Progenitor cell of endocrine pancreas (in vitro differentiated cells): Measurements from ENCODE around the gene TNFSF4. TPM values are rescaled to one million over a fixed set of nuclear protein-coding genes. Genes with fewer than 3 reads are reported as not detected.

Source experiments
- DNase-seq: peaks from one replicate; pipeline ENCODE4 v3.0.0; 2021; ENCODE audit warnings: low spot score; ENCODE audit not compliant: unreplicated experiment
- H3K27ac Mint-ChIP-seq: 2 replicates; pipeline ENCODE4 v1.8.0; 2021; ENCODE audit warnings: mild to moderate bottlenecking, moderate library complexity, mixed read lengths
- H3K27me3 Mint-ChIP-seq: 2 replicates; pipeline ENCODE4 v1.8.0; 2021; ENCODE audit warnings: mixed read lengths
- H3K36me3 Mint-ChIP-seq: 2 replicates; pipeline ENCODE4 v1.8.0; 2022; ENCODE audit warnings: mixed read lengths; ENCODE audit not compliant: insufficient read depth
- H3K4me1 Mint-ChIP-seq: 2 replicates; pipeline ENCODE4 v1.8.0; 2021; ENCODE audit warnings: low read depth, mixed read lengths
- H3K4me3 Mint-ChIP-seq: 2 replicates; pipeline ENCODE4 v1.8.0; 2021; ENCODE audit warnings: low read depth, mild to moderate bottlenecking, moderate library complexity, mixed read lengths
- H3K9me3 Mint-ChIP-seq: 2 replicates; pipeline ENCODE4 v1.8.0; 2021; ENCODE audit warnings: low read depth, mixed read lengths
- total RNA-seq: library from RNA; stranded (reverse); gene quantifications from 2 replicates; pipeline ENCODE4 v1.2.1, GENCODE V29; 2021
- TF ChIP-seq, protein P1 (sequence below): fragments of 200-600 bp; sonication (generic); IDR thresholded peaks from one replicate; pipeline ENCODE4 v1.5.0; 2021; ENCODE audit warnings: antibody characterized with exemption, mild to moderate bottlenecking; ENCODE audit not compliant: unreplicated experiment

The TNFSF4 gene
- total RNA-seq, 1 donor from 2014 or later, result 1.7 TPM

DNA sequence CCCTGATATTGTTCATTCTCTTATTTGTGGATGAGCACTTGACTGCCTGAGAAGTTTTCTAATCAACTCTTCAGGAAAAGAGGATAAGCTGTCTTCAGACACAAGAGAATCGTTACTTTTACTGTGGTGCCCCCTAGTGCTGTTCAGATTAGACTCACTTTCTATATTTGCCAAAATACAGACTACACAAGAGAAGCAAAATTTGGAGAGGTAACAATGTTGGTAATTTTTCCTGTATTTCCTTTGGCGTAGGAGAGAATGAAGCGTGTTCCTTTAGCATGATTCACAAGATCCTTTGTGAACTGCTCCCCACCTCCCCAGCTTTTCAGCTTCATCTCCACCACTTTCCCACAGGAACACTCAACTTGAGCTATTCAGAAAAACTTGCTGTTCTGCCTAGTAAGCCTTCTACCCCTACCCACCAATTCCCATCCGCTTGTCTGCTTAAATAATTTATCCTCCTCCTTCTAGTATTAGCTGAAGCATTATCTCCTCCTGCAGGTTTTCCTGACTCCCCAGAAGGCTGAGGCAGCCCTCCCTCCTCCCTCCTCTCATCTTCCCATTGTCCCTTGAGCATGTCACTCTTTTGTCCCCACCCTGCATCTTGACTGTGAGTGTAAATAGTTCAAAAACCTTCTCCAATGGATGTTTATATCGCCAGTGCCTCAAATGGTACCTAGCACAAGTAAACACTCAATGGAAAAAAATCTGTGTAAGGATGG is 4.5 kb downstream of the TNFSF4 start:
- peaks cover 2% of the 10 kb centered on the region for H3K36me3 Mint-ChIP-seq
- TF ChIP-seq, protein P1, sequence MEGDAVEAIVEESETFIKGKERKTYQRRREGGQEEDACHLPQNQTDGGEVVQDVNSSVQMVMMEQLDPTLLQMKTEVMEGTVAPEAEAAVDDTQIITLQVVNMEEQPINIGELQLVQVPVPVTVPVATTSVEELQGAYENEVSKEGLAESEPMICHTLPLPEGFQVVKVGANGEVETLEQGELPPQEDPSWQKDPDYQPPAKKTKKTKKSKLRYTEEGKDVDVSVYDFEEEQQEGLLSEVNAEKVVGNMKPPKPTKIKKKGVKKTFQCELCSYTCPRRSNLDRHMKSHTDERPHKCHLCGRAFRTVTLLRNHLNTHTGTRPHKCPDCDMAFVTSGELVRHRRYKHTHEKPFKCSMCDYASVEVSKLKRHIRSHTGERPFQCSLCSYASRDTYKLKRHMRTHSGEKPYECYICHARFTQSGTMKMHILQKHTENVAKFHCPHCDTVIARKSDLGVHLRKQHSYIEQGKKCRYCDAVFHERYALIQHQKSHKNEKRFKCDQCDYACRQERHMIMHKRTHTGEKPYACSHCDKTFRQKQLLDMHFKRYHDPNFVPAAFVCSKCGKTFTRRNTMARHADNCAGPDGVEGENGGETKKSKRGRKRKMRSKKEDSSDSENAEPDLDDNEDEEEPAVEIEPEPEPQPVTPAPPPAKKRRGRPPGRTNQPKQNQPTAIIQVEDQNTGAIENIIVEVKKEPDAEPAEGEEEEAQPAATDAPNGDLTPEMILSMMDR, result peak; percentile 69
- H3K9me3 Mint-ChIP-seq, result no peaks in the 10 kb centered on the region
- peaks cover 26% of the 10 kb centered on the region for H3K4me1 Mint-ChIP-seq
- DNase-seq, result no peak
- H3K27me3 Mint-ChIP-seq, result no peaks in the 10 kb centered on the region
- H3K4me3 Mint-ChIP-seq, result no peak overlapping the region
- no peak overlapping the region for H3K27ac Mint-ChIP-seq

DNA sequence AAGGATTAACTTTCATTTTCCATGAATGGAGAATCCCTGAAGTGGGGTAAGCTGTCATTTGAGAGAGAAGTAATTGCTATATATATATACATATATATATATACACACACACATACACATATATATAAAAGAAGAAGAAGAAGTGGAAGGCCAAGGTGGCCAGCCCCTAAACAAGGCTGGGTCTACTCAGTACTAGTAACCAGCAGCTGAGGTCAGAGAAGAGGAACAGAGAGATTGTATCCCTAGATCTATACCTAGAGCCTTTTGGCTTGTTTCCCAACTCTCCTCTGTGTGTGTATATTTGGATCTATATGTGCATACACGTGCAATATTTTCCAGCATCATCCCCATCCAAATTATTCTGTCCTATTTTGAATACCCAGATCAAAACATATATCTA is 5.2 kb downstream of the TNFSF4 start:
- TF ChIP-seq, protein P1, result no peak
- no peaks in the 10 kb centered on the region for H3K27me3 Mint-ChIP-seq
- no peaks in the 10 kb centered on the region for H3K9me3 Mint-ChIP-seq
- H3K36me3 Mint-ChIP-seq, result peaks cover 2% of the 10 kb centered on the region
- no peak overlapping the region for H3K4me3 Mint-ChIP-seq
- DNase-seq, result no peak
- H3K4me1 Mint-ChIP-seq, result peaks cover 20% of the 10 kb centered on the region
- no peak overlapping the region for H3K27ac Mint-ChIP-seq

DNA sequence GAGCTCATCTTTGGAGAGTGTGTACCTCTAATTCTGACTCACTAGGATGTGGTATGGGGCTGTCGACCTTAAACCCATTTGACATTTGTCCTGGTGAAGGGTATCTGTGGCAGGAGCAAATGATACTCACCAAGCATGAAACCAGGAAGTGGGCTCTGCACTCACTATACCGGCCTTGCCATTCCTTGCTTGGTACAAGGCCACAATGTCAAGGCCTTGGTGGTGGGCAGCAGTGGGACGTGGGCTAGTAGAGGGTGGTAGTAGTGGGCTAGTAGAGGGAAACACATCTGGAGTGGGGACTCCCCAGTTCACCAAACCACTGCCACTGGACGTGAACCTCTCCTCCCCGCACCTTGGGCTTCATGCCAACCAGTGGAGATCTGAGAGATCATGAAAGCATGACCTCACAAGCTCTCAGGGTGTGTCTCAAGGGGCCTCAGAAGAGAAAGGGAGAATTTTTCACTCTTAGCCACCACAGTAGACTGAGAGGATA is 11.5 kb downstream of the TNFSF4 start:
- DNase-seq, result no peak
- H3K4me1 Mint-ChIP-seq, result no peaks in the 10 kb centered on the region
- peaks cover 4% of the 10 kb centered on the region for H3K9me3 Mint-ChIP-seq
- no peak overlapping the region for H3K27ac Mint-ChIP-seq
- TF ChIP-seq, protein P1, result no peak
- peaks cover 4% of the 10 kb centered on the region for H3K36me3 Mint-ChIP-seq
- no peak overlapping the region for H3K4me3 Mint-ChIP-seq
- no peaks in the 10 kb centered on the region for H3K27me3 Mint-ChIP-seq

DNA sequence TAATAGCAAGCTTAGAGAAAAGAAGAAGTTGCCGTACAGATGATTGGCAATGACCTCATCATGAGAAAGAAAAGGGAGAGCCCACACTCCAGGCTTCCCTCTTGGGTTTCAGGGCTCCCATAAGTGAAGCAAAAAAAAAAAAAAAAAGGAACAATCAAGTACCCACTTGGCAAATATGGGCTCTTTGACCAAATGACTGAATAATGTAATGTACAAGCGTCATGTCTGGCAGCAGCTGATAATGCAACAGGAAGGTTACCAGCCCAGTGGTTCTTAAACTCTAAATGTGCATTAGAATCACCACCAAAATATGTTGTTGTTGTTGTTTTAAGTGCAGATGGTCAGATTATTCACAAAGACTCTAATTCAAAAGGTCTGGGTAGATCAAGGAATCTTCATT is 13.5 kb downstream of the TNFSF4 start:
- Mint-ChIP-seq H3K27ac (no peak overlapping the region), H3K27me3 (no peaks in the 10 kb centered on the region), H3K4me3 (no peak overlapping the region), H3K36me3 (peaks cover 3% of the 10 kb centered on the region), H3K4me1 (no peaks in the 10 kb centered on the region), H3K9me3 (peaks cover 4% of the 10 kb centered on the region)
- no peak for DNase-seq
- TF ChIP-seq, protein P1, result no peak

DNA sequence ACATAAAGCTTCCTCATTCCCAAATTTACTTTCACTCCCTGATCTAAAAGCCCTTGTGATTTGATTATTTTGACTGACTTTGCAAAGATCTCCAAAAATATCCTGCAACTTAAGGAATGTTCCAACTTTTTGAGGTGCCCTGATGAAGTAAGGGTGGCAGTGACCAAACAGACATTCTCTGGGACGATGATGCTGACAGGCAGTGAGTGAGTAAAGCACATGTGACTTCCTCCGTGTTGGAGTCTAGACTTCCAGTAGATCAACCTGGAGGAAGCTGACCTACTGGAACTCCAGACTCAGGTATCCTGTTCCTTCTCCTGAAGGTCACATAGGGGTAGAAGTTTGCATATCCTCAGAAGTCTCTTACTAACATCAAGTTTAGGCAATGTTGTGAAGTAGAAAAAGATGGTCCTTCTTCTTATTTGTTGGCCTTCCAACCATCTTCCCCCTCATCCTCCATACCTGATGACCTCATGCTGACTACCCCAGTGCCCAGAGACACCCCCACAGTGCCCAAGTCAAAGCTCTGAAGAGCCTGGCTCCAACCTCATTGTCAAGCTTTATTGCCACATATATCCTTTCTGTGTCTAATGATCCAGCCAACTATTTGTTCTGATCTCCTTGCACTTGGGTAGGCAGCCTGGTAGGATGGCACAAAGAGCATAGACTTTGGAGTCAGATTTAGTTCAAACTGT is 16.0 kb downstream of the TNFSF4 start:
- no peaks in the 10 kb centered on the region for H3K4me1 Mint-ChIP-seq

More for the DNA sequence above, 16.0 kb downstream of the TNFSF4 start:
- H3K4me3 Mint-ChIP-seq, result no peak overlapping the region
- H3K9me3 Mint-ChIP-seq, result peaks cover 4% of the 10 kb centered on the region
- no peak overlapping the region for H3K27ac Mint-ChIP-seq
- TF ChIP-seq, protein P1, result no peak
- no peaks in the 10 kb centered on the region for H3K27me3 Mint-ChIP-seq
- H3K36me3 Mint-ChIP-seq, result no peaks in the 10 kb centered on the region
- no peak for DNase-seq
